Measurements from ENCODE around the gene ZNF136. TPM values are rescaled to one million over a fixed set of nuclear protein-coding genes. Genes with fewer than 3 reads are reported as not detected.

Gene ZNF136
- total RNA-seq, 1 donor from 2014 or later: 4.3 TPM

DNA sequence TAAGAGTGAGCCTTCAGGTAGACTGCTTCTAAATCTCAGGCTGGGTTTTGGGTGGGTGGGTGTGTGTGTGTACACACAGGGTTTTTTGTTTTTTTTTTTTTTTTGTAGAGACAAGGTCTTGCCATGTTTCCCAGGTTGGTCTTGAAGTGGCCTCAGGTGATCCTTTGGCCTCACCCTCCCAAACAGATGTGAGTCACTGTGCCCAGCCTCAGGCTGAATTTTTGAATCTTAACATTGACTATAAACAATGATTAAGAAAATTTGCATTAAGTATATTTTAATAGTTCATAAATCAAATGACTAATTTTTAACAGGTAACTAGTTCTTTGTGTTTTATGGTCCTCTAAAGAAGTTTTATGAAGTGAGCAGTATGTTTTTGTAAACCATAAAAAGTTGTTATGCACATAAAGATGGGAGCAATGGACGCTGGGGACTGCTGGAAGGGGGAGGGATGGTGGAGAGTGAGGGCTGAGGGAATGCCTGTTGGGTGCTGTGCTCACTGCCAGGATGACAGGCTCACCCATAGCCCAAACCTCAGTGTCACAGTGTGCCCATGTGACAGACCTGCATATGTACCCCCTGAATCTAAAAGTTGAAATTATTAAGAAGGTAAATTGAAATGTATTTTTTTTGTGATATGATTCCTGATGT lies 60.2 kb downstream of the ZNF136 start:
- DNase-seq (ENCODE audit: low read depth): no peak
- H3K36me3 ChIP-seq (ENCODE audit: control insufficient read depth, insufficient read depth, low read length): no peaks in the 10 kb centered on the region
- H3K27me3 ChIP-seq (ENCODE audit: control insufficient read depth, insufficient read depth, low read length): no peaks in the 10 kb centered on the region
- no peak overlapping the region for H3K4me3 ChIP-seq (ENCODE audit: low read depth, low read length)
- TF ChIP-seq, protein P1, sequence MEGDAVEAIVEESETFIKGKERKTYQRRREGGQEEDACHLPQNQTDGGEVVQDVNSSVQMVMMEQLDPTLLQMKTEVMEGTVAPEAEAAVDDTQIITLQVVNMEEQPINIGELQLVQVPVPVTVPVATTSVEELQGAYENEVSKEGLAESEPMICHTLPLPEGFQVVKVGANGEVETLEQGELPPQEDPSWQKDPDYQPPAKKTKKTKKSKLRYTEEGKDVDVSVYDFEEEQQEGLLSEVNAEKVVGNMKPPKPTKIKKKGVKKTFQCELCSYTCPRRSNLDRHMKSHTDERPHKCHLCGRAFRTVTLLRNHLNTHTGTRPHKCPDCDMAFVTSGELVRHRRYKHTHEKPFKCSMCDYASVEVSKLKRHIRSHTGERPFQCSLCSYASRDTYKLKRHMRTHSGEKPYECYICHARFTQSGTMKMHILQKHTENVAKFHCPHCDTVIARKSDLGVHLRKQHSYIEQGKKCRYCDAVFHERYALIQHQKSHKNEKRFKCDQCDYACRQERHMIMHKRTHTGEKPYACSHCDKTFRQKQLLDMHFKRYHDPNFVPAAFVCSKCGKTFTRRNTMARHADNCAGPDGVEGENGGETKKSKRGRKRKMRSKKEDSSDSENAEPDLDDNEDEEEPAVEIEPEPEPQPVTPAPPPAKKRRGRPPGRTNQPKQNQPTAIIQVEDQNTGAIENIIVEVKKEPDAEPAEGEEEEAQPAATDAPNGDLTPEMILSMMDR (IDR thresholded peaks at IDR 0.05; ENCODE audit: insufficient read depth, low read length, poor library complexity, severe bottlenecking): no peak

DNA sequence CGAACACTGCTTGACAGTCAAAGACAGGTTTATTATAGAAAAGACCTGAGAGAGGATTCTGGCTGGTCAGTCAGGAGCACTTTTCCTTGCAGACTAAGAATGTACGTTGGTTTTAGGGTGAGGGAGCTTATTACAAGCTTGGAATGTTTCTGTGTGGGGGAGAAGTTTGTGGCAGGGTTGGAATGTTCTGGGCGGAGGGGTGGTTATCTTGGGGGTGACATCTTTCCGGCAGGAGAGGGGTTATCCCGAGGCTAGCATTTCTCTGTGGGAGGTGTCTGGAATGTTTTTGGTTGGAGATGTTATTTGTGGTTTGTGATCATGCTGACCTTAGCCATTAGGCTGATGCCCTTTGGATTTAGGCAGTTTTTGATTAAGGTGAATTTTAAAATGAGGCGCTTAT lies 61.8 kb downstream of the ZNF136 start:
- H3K36me3 ChIP-seq (ENCODE audit: control insufficient read depth, insufficient read depth, low read length): no peaks in the 10 kb centered on the region
- DNase-seq (ENCODE audit: low read depth): no peak
- H3K4me3 ChIP-seq (ENCODE audit: low read depth, low read length): no peak overlapping the region
- TF ChIP-seq, protein P1 (IDR thresholded peaks at IDR 0.05; ENCODE audit: insufficient read depth, low read length, poor library complexity, severe bottlenecking): no peak
- no peaks in the 10 kb centered on the region for H3K27me3 ChIP-seq (ENCODE audit: control insufficient read depth, insufficient read depth, low read length)

GRCh38 chr19:12229990-12230389 lies 67.1 kb downstream of the ZNF136 start:
- Histone ChIP-seq H3K4me3 (ENCODE audit: low read depth, low read length) (no peak overlapping the region), H3K36me3 (ENCODE audit: control insufficient read depth, insufficient read depth, low read length) (no peaks in the 10 kb centered on the region), H3K27me3 (ENCODE audit: control insufficient read depth, insufficient read depth, low read length) (no peaks in the 10 kb centered on the region)
- TF ChIP-seq, protein P1 (IDR thresholded peaks at IDR 0.05; ENCODE audit: insufficient read depth, low read length, poor library complexity, severe bottlenecking): no peak
- DNase-seq (ENCODE audit: low read depth): no peak

DNA sequence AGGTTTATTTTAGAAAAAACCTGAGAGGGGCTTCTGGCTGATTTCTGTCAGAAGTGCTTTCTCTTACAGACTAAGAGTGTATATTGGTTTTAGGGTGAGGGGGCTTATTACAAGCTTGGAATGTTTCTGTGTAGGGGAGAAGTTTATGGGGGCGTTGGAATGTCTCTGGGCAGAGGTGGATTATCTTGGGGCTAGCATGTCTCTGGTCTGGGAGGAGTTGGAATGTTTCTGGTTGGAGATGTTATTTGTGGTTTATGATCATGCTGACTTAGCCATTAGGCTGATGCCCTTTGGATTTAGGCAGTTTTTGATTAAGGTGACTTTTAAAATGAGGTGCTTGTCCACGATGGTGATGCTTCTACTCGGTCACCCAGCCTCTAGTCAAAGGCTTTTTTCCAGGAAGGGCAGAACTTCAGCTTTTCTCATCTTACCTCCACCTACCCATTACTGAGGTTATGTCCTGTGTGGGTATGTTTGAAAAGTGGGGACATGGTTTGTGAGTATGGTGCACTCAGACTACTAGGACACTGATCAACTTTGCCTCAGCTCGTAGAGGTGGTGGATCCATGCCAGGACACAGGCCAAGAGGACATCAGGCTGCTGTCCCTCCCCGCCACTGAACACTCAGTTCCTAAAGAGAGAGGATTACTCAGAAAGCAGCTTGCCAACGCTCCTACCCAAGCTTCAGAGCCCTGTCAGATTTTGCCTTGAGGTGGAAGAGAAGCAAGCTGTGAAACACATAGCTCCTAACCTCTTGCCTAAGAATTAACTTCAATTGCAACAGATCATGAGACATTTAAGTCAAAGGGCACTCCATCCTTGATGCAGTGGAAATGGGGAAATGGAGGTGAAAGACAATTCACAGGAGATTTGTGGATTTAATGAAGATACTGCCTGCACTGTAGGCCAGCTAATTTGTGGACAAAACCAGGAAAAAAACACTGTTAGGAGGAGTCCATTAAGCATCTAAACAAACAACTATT lies 68.1 kb downstream of the ZNF136 start:
- no peak overlapping the region for H3K4me3 ChIP-seq (ENCODE audit: low read depth, low read length)
- H3K27me3 ChIP-seq (ENCODE audit: control insufficient read depth, insufficient read depth, low read length): no peaks in the 10 kb centered on the region
- DNase-seq (ENCODE audit: low read depth): no peak
- H3K36me3 ChIP-seq (ENCODE audit: control insufficient read depth, insufficient read depth, low read length): no peaks in the 10 kb centered on the region
- TF ChIP-seq, protein P1 (IDR thresholded peaks at IDR 0.05; ENCODE audit: insufficient read depth, low read length, poor library complexity, severe bottlenecking): no peak

DNA sequence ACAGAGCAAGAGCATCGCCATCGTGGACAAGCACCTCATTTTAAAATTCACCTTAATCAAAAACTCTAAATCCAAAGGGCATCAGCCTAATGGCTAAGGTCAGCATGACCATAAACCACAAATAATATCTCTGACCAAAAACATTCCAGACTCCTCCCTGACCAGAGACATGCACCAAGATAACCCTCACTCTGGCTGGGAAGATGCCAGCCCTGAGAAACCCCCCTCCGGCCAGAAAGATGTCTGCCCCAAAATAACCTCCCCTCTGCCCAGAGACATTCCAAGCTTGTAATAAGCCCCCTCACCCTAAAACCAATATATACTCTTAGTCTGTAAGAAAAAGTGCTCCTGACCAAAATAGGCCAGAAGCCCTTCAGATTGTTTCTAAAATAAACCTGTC lies 70.1 kb downstream of the ZNF136 start:
- TF ChIP-seq, protein P1 (IDR thresholded peaks at IDR 0.05; ENCODE audit: insufficient read depth, low read length, poor library complexity, severe bottlenecking): no peak
- no peaks in the 10 kb centered on the region for H3K27me3 ChIP-seq (ENCODE audit: control insufficient read depth, insufficient read depth, low read length)
- DNase-seq (ENCODE audit: low read depth): no peak
- H3K36me3 ChIP-seq (ENCODE audit: control insufficient read depth, insufficient read depth, low read length): no peaks in the 10 kb centered on the region
- no peak overlapping the region for H3K4me3 ChIP-seq (ENCODE audit: low read depth, low read length)

Data from kidney epithelial cell (primary cell).